Keratinocyte (primary cell): ENCODE data around the gene SMG6. TPM values are rescaled to one million over a fixed set of nuclear protein-coding genes. Genes with fewer than 3 reads are reported as not detected.

Experiments used
- DNase-seq: peaks from one replicate; pipeline ENCODE4 v3.0.0-alpha.2; 2011; ENCODE audit warnings: low read depth, missing footprints, low spot score
- FAIRE-seq: peaks from 2 replicates; lab custom pipeline; 2011; peaks lifted over from hg19 to GRCh38; lab: Jason Lieb, UNC
- H2AFZ ChIP-seq: 2 replicates; pipeline ENCODE4 v1.6.0; 2012; ENCODE audit warnings: low read length, control low read depth, inconsistent platforms; ENCODE audit not compliant: control insufficient read depth
- H3K27ac ChIP-seq: 2 replicates; pipeline ENCODE4 v1.5.1; 2011; ENCODE audit warnings: low read length; ENCODE audit not compliant: control insufficient read depth, insufficient read depth
- H3K27me3 ChIP-seq: 3 replicates; pipeline ENCODE4 v1.6.0; 2011; ENCODE audit warnings: low read length; ENCODE audit not compliant: control insufficient read depth, insufficient read depth; ENCODE audit errors: extremely low read depth
- H3K36me3 ChIP-seq, 2 experiments: 2 replicates in 1 of 2; 3 replicates in 1 of 2; pipeline ENCODE4 v1.5.1; 2011; ENCODE audit warnings: low read length in 2 of 2, mild to moderate bottlenecking in 1 of 2; ENCODE audit not compliant: control insufficient read depth in 2 of 2, insufficient read depth in 2 of 2; ENCODE audit errors: extremely low read depth in 1 of 2
- H3K4me1 ChIP-seq: 3 replicates; pipeline ENCODE4 v1.5.1; 2011; ENCODE audit warnings: low read length; ENCODE audit not compliant: control insufficient read depth, insufficient read depth; ENCODE audit errors: extremely low read depth
- H3K4me2 ChIP-seq: 3 replicates; pipeline ENCODE4 v1.6.0; 2011; ENCODE audit warnings: low read depth, low read length; ENCODE audit not compliant: control insufficient read depth, insufficient read depth; ENCODE audit errors: extremely low read depth
- H3K4me3 ChIP-seq, 3 experiments: fragments of 200-600 bp in 1 of 3; sonication (generic) in 1 of 3; 2 replicates in 2 of 3; 3 replicates in 1 of 3; pipeline ENCODE4 v1.5.1; 2011 to 2016; ENCODE audit warnings: low read length in 3 of 3, mild to moderate bottlenecking in 3 of 3, control low read depth in 2 of 3, inconsistent platforms in 1 of 3, low read depth in 1 of 3, mixed read lengths in 1 of 3, mixed run types in 1 of 3, moderate library complexity in 1 of 3; ENCODE audit not compliant: control insufficient read depth in 2 of 3, insufficient read depth in 2 of 3; ENCODE audit errors: extremely low read depth in 1 of 3
- H3K79me2 ChIP-seq: 2 replicates; pipeline ENCODE4 v1.6.0; 2012; ENCODE audit warnings: low read length; ENCODE audit not compliant: control insufficient read depth, insufficient read depth
- H3K9ac ChIP-seq: 3 replicates; pipeline ENCODE4 v1.6.0; 2011; ENCODE audit warnings: low read length; ENCODE audit not compliant: control insufficient read depth, insufficient read depth; ENCODE audit errors: extremely low read depth
- H3K9me1 ChIP-seq: 3 replicates; pipeline ENCODE4 v1.6.0; 2011; ENCODE audit warnings: low read length; ENCODE audit not compliant: control insufficient read depth, insufficient read depth; ENCODE audit errors: extremely low read depth
- H3K9me3 ChIP-seq: 2 replicates; pipeline ENCODE4 v1.5.1; 2012; ENCODE audit warnings: low read depth, low read length; ENCODE audit not compliant: control insufficient read depth
- H4K20me1 ChIP-seq: 3 replicates; pipeline ENCODE4 v1.6.0; 2011; ENCODE audit warnings: low read length; ENCODE audit not compliant: control insufficient read depth, insufficient read depth; ENCODE audit errors: extremely low read depth
- CTCF ChIP-seq, 3 experiments: IDR thresholded peaks in 1 of 3; conservative IDR thresholded peaks in 1 of 3; optimal IDR thresholded peaks in 1 of 3; 2 replicates in 2 of 3; 3 replicates in 1 of 3; pipeline versions ENCODE3 to v1.5.1; 2011; ENCODE audit warnings: low read length in 3 of 3, mild to moderate bottlenecking in 3 of 3, moderate library complexity in 2 of 3, control low read depth in 1 of 3, inconsistent platforms in 1 of 3; ENCODE audit not compliant: insufficient read depth in 2 of 3; ENCODE audit errors: extremely low read depth in 1 of 3
- EZH2 ChIP-seq: IDR thresholded peaks from one replicate; pipeline ENCODE4 v1.6.1; 2012; ENCODE audit warnings: inconsistent platforms, mild to moderate bottlenecking, low read length, moderate library complexity
- dilution Hi-C: fragments of 300-500 bp; cut with MboI; formaldehyde crosslinking; loops from one replicate; pipeline ENCODE4 v1.7.0; 2020; ENCODE audit warnings: low sequenced_read_pairs; ENCODE audit not compliant: extremely low pct_ligation_motif_present
- polyA plus RNA-seq, 5 experiments: library from polyadenylated mRNA; depleted of rRNA in 3 of 5; stranded (reverse) in 3 of 5; stranded (forward) in 1 of 5; unstranded in 1 of 5; fragments of >200 nt; gene quantifications; 1 replicate in 1 of 5; 2 replicates in 3 of 5; 3 replicates in 1 of 5; pipeline versions ENCODE4 v1.2.1 to v1.2.3, GENCODE V29; 2011 to 2012; ENCODE audit warnings: missing spikeins in 2 of 5, low read depth in 1 of 5, low replicate concordance in 1 of 5

SMG6 gene
- polyA plus RNA-seq, 1 donor (not counting 4 experiments of a cell fraction or from before 2014, with no cell fraction given): 3.6 TPM

- H4K20me1 ChIP-seq: peaks cover 4% of the 10 kb centered on the region
- TF ChIP-seq EZH2 (no peak), CTCF (optimal IDR thresholded peaks at IDR 0.05 in 1 of 3, IDR thresholded peaks at IDR 0.05 in 1 of 3, conservative IDR thresholded peaks at IDR 0.05 in 1 of 3; ENCODE audit: extremely low read depth in 1 of 3, insufficient read depth in 2 of 3, low read length in 3 of 3) (no peak)
- H3K27ac ChIP-seq: no peak overlapping the region
- DNase-seq: no peak
- H2AFZ ChIP-seq: no peak overlapping the region
- H3K9me3 ChIP-seq: no peaks in the 10 kb centered on the region
- FAIRE-seq: no peak
- dilution Hi-C loops: no loop called here
- peaks cover 15% of the 10 kb centered on the region for H3K4me1 ChIP-seq
- H3K4me2 ChIP-seq: no peak overlapping the region
- no peak overlapping the region for H3K4me3 ChIP-seq
- H3K36me3 ChIP-seq: peaks cover 6 to 10% of the 10 kb centered on the region in 2 experiments
- H3K27me3 ChIP-seq: no peaks in the 10 kb centered on the region
- peaks cover 2% of the 10 kb centered on the region for H3K9me1 ChIP-seq
- H3K79me2 ChIP-seq: no peaks in the 10 kb centered on the region
- H3K9ac ChIP-seq: no peak overlapping the region
Observed at GRCh38 chr17:2243953-2244352, 59.6 kb downstream of the SMG6 start.

- Histone ChIP-seq H3K4me3 (no peak overlapping the region), H2AFZ (no peak overlapping the region), H3K36me3 (peaks cover 9 to 18% of the 10 kb centered on the region in 2 experiments), H3K9me3 (no peaks in the 10 kb centered on the region), H3K79me2 (no peaks in the 10 kb centered on the region), H3K4me2 (no peak overlapping the region), H3K27ac (no peak overlapping the region), H4K20me1 (peaks cover 4% of the 10 kb centered on the region), H3K9me1 (peaks cover 2% of the 10 kb centered on the region), H3K4me1 (peaks cover 15% of the 10 kb centered on the region), H3K27me3 (no peaks in the 10 kb centered on the region), H3K9ac (no peak overlapping the region)
- TF ChIP-seq CTCF (optimal IDR thresholded peaks at IDR 0.05 in 1 of 3, IDR thresholded peaks at IDR 0.05 in 1 of 3, conservative IDR thresholded peaks at IDR 0.05 in 1 of 3; ENCODE audit: extremely low read depth in 1 of 3, insufficient read depth in 2 of 3, low read length in 3 of 3): no peak
- no peak for TF ChIP-seq EZH2
- DNase-seq: no peak
- FAIRE-seq: no peak
- dilution Hi-C loops: no loop called here
Observed at GRCh38 chr17:2241823-2242222, 61.8 kb downstream of the SMG6 start.
